GM21576 (cell line): ENCODE data around the gene WDR62.
A peak's percentile ranks its signal among the peaks of the same experiment; 100 is the strongest.
"Not testable (repeated sequence)": the region's sequence is repeated elsewhere in the genome, so short reads cannot be mapped to it uniquely, and the experiment has no call there.

ENCODE experiments used
- ATAC-seq: cut with Tn5 transposase; IDR thresholded peaks from one replicate; pipeline ENCODE4 v1.9.1; 2021; ENCODE audit warnings: mild to moderate bottlenecking, moderate library complexity; ENCODE audit not compliant: unreplicated experiment

WDR62 gene

GRCh38 chr19:36106991-36107390 lies 52.3 kb downstream of the WDR62 start:
- ATAC-seq, result no peak

- no peak for ATAC-seq
These were observed 54.0 kb downstream of the WDR62 start for GRCh38 chr19:36108684-36109083.

GRCh38 chr19:36110487-36111199 lies 55.9 kb downstream of the WDR62 start, which contains the start of gene OVOL3:
Gene OVOL3 (plus strand): TSS chr19:36111143. CDS start chr19:36111203, 60 bp downstream.
- no peak for ATAC-seq

GRCh38 chr19:36111200-36111539 lies 56.5 kb downstream of the WDR62 start:
- ATAC-seq, result no peak

- ATAC-seq, result no peak
These were observed 58.0 kb downstream of the WDR62 start for GRCh38 chr19:36112678-36113077.

DNA sequence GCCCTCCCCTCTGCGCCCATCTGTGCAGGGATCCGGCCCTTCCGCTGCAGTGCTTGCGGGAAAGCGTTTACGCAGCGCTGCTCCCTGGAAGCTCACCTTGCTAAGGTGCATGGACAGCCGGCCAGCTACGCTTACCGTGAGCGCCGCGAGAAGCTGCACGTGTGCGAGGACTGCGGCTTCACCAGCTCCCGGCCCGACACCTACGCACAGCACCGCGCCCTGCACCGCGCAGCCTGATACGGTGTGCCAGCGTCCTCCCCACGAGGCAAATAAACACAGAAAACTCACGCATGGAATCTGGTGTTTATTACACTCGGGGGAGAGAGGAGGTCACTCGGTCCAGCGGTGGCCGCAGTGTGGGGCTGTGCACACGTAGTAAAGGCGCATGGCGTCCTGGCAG lies 58.7 kb downstream of the WDR62 start:
- ATAC-seq, result no peak

DNA sequence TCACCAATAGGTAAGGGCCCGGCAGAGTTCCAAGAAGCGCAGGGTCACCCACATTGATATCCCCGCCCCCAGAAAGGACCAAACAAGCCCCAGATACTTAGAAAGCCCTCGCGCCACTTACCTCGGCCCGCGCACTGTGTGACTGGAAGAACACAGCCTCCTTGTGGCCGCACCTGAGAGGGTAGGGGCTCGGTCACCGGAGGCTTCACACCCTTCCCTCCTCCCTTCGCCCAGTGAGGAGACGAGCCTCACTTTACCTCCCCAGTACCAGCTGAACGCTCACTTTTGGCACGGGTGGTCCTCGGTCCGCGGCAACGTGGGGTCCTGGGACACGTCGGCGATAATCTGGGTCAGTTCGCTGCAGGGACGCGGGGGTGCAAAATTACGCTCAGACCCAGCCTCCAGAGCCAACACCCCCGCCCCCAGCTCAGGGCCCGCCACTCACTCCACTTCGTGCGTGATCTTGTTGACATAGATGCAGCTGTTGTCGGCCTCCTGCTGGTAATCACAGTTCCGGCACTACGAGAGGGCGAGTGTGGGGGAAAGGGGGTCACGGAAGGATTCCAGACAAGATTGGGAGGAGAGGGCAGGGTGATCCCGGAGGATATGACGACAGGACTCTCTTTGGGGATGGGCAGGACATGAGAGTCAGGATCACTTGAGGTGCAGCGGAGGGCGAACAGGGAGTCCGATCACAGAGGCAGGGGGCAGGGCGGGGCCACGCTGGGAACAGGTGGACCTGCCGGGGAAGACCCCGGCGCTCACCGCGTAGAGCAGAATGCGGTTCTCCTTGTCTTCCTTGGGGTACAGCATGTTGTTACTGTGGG lies 59.4 kb downstream of the WDR62 start:
- ATAC-seq, result no peak

- peak; percentile 87 for ATAC-seq
These were observed 60.2 kb downstream of the WDR62 start, which contains the start of gene POLR2I for GRCh38 chr19:36114721-36115452. Gene POLR2I (minus strand): TSS chr19:36114875. CDS start chr19:36114856, 19 bp downstream.

GRCh38 chr19:36115453-36116343 lies 61.0 kb downstream of the WDR62 start, which contains the start of gene TBCB:
Gene TBCB (plus strand): TSS chr19:36115468. CDS start chr19:36115561, 93 bp downstream.
- peak; percentile 1 for ATAC-seq

DNA sequence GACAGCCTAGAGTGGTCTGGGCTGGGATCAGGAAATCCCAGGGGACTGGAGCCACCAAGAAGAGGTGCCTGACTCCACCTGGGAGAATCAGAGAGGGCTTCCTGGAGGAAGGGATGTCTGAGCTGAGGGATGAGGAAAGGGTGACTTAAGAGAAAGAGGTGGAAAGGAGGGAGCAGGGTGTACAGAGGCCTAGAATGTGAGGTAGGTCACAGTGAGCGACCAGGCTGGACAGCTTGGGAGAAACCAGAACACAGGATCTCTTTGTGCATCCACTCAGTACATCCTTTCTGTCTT lies 61.6 kb downstream of the WDR62 start:
- ATAC-seq, result no peak

DNA sequence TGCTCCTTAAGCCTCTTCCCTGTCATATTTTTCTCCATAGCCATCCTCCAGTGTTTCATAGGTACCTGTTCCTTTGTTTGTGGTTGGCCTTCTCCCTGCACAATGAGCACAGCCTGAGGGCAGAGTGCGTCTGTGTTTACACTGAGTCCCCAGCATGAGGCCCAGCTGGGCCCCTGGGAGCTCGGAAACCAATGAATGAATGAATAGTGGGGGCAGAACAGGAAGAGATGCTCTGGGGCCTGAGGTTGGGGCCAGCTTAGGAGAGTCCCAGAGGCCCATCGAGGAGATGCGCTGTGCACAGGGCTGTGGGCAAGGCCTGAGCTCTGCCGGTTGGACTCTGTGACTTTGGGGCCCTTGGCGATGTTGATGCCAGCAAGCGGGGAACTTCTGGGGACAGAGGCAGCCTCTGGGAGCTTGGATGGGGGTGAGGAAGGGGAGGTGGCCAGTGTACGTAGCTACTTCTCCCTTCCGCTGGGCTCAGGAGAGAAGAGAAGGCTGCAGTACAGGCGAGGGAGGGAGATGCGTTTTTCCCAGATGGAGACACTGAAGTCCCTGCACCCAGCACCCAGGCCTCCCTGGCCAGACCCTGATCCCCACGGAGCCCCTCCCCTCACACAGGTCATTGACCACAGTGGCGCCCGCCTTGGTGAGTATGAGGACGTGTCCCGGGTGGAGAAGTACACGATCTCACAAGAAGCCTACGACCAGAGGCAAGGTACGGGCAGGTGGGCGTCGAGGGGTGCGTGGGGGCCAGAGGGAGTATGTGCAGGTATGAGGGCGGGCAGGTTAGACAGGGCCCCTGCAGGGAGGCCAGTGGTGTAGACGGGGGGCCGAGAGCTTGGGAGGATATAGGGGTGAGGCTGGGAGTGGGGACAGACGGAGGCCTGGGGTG lies 65.6 kb downstream of the WDR62 start:
- ATAC-seq, result no peak

GRCh38 chr19:36120984-36121358 lies 66.3 kb downstream of the WDR62 start:
- no peak for ATAC-seq

DNA sequence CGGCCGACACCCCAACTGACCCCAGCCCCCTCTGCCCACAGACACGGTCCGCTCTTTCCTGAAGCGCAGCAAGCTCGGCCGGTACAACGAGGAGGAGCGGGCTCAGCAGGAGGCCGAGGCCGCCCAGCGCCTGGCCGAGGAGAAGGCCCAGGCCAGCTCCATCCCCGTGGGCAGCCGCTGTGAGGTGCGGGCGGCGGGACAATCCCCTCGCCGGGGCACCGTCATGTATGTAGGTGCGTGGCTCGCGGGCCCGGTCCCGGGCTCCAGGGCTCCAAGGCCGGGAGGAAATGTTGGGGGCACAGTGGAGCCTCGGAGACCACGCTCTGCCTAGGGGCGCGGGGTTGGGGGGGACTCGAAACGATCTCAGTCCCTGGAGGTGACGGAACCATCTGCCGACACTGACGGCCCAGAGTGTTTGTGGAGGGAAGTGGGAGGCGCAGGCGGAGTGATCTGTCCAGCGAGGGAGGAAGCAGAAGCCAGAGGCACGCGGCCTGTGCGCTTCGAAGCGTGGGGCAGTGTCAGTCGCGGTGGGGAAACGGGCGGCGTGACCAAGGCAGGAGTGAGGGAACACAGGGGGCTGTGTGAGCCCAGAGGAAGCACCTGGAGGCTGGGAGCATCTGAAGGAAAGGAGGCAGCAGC lies 66.9 kb downstream of the WDR62 start:
- no peak for ATAC-seq

DNA sequence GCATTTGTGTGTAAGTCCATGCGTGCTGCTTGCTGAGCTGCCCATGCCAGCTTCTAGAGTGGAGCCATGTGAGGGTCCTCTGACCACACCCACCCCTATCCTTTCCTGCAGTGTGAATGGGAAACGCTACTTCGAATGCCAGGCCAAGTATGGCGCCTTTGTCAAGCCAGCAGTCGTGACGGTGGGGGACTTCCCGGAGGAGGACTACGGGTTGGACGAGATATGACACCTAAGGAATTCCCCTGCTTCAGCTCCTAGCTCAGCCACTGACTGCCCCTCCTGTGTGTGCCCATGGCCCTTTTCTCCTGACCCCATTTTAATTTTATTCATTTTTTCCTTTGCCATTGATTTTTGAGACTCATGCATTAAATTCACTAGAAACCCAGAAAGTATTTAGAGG lies 70.9 kb downstream of the WDR62 start:
- ATAC-seq, result no peak

GRCh38 chr19:36128392-36128736 lies 73.7 kb downstream of the WDR62 start:
- ATAC-seq, result peak; percentile 13

GRCh38 chr19:36131221-36131620 lies 76.5 kb downstream of the WDR62 start:
- not testable (repeated sequence) for ATAC-seq

DNA sequence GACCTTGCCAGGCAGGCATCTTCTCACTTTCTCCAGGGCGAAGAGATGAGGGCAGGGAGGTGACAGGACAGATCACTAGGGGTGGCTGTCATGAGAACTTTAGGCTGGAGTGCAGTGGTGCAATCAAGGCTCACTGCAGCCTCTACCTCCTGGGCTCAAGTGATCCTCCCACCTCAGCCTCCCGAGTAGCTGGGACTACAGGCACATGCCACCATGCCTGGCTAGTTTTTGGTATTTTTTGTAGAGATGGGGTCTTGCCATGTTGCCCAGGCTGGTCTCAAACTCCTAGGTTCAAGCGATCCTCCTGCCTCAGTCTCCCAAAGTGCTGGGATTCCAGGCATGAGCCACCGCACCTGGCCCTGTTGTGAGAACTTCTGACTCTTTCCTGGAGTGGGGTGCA lies 80.2 kb downstream of the WDR62 start:
- ATAC-seq, result not testable (repeated sequence)

- no peak for ATAC-seq
These were observed 82.4 kb downstream of the WDR62 start for GRCh38 chr19:36136964-36137686.

DNA sequence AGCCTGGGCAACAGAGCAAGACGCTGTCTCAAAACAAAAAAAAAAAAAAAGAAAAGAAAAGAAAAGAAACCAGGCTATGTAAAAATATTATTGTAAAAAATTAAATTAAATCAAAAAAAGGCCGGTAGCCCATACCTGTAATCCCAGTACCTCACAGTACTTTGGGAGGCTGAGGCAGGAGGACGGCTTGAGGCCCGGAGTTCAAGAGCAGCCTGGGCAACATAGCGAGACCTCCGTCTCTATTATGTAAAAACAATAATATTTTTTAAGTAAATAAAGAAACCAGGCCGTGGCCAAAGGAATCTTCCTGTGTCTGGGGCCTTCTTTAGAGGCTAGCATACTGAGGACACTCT lies 84.4 kb downstream of the WDR62 start:
- no peak for ATAC-seq
